ENCODE measurements around the gene PSMG2.

DNA sequence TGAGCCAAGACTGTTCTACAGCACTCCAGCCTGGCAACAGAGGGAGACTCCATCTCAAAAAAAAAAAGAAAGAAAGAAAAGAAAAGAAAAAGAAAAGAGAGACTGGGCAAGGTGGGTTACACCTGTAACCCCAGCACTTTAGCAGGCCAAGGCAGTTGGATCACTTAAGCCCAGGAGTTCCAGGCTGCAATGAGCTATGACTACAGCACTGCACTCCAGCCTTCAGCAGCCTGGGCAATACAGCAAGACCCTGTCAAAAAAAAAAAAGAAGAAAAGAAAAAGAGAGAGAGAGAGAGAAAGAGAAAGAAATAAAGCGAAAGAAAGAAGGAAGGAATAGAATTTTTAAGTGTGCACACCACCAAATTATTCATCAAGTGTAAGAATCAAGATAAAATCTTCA, 47.9 kb upstream of the PSMG2 start:
- no peak for TF ChIP-seq CTCF (IDR thresholded peaks at IDR 0.05)
- no peak for TF ChIP-seq POLR2AphosphoS5 (IDR thresholded peaks at IDR 0.05)
- no peak for TF ChIP-seq POLR2A (IDR thresholded peaks at IDR 0.05)

Measured in upper lobe of left lung (tissue), 4 donors.